ENCODE data around the gene OR51V1.

OR51V1 gene

DNA sequence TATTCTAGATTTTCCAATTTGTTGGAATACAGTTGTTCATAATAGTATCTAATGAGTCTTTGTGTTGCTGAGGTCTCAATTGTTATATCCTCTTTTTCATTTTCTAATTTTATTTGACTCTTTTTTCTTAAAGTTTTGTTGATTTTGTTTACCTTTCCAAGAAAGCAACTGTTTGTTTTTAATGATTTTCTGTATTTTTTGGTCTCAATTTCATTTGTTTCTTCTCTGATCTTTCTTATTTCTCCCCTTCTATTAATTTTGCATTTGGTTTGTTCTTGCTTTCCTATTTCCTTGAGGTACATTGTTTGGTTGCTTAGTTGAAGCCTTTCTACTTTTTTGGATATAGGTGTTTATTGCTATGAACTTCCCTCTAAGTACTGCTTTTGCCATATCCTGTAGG lies 40.7 kb downstream of the OR51V1 start:
- TF ChIP-seq, protein P1, sequence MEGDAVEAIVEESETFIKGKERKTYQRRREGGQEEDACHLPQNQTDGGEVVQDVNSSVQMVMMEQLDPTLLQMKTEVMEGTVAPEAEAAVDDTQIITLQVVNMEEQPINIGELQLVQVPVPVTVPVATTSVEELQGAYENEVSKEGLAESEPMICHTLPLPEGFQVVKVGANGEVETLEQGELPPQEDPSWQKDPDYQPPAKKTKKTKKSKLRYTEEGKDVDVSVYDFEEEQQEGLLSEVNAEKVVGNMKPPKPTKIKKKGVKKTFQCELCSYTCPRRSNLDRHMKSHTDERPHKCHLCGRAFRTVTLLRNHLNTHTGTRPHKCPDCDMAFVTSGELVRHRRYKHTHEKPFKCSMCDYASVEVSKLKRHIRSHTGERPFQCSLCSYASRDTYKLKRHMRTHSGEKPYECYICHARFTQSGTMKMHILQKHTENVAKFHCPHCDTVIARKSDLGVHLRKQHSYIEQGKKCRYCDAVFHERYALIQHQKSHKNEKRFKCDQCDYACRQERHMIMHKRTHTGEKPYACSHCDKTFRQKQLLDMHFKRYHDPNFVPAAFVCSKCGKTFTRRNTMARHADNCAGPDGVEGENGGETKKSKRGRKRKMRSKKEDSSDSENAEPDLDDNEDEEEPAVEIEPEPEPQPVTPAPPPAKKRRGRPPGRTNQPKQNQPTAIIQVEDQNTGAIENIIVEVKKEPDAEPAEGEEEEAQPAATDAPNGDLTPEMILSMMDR (conservative IDR thresholded peaks at IDR 0.05) = no peak
- H3K27ac ChIP-seq = no peak overlapping the region

DNA sequence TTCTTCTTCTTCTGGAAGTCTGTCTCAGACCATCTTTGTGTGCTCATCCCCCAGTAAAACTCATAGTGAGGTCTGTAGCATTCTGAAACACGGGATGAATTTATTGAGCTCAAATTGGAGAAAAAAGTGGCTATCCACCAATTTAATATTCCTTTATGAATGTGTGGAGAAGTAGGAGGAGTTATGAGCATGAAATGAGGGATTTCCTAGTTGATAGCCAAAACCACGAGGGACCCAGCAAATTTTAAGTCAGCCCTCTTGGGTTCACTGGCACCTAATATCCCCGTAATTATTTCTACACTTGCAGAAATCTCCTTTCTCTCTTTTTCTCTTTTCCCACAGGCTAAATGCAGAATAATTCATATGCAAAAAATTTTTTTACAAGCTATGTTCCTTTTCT lies 45.8 kb downstream of the OR51V1 start, which contains the start of gene OR52A1:
Gene OR52A1, minus strand, starts transcription at position 101 of the 400 bp plus-strand sequence. CDS start 2,388 bp downstream, outside the sequence.
- TF ChIP-seq, protein P1 (conservative IDR thresholded peaks at IDR 0.05) = no peak
- H3K27ac ChIP-seq = no peak within 1 kb of the TSS

DNA sequence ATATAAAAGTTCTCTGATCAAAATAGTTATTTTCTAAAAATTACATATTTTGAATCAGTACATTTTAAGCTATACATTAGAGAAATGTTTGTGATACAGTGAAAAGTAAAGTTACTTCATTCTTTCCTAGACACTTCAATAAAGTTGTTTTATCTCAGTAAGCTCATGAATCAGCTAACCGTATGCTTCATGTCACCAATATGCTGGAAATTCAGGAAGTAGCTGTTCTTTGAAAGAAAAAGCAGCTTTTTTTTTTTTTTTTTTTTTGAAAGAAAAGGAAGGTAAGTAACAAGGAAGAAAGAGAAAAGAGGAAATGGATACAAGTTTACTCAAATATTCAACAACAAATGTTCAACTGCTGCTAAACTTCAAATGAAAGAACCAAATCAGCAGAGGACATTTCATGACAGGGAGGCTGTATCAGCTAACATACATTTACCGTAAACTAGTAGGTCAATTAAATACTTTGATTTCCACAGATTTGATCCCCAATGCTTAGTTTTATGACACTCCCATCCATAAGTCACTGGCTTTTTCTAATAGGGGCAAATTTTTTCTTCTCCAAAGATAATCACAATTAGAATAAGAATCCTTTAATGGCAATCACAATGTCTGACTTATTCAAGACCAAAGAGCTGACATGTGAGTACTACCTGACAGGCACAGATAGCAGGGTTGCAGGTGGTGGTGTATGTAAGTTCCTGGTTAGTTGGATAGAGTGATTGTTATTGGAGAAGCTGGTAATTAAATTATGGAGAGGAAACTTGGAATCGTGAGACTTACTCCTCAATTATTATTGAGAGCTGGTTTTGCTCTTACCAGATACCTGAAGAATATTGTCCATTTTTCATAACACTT lies 46.7 kb downstream of the OR51V1 start:
- H3K27ac ChIP-seq = no peak overlapping the region
- TF ChIP-seq, protein P1 (conservative IDR thresholded peaks at IDR 0.05) = no peak

DNA sequence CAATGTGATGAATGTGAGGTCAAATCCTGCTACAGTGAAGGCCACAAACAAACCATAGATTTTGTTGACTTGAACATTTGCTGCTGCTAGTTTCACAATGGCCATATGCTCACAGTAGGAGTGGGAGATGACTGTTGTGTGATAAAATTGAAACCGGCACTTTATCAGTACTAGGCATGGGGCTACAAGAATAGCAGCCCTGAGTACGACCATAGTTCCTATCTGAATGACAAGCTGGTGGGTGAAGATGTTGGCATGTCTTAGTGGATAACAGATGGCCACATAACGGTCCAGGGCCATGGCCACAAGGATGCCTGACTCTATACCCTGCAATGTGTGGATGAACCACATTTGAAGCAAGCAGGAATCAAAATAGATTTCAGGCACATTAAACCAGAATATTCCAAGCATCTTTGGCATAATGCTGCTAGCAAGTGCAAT lies 48.7 kb downstream of the OR51V1 start:
- H3K27ac ChIP-seq = no peak overlapping the region
- TF ChIP-seq, protein P1 (conservative IDR thresholded peaks at IDR 0.05) = no peak
